PFSK-1 (cell line): ENCODE data around the gene PADI1.

ENCODE experiments used
- FOXP2 ChIP-seq: optimal IDR thresholded peaks from 2 replicates; pipeline ENCODE3; 2011; ENCODE audit warnings: borderline replicate concordance, control low read depth, inconsistent platforms; ENCODE audit not compliant: insufficient read depth; ENCODE audit errors: extremely low read length, extremely low read depth
- POLR2AphosphoS5 ChIP-seq: IDR thresholded peaks from 2 replicates; pipeline ENCODE4 v1.6.1; 2012; ENCODE audit warnings: low read depth, mild to moderate bottlenecking, control low read depth, low read length, moderate library complexity
- REST ChIP-seq, 2 experiments: IDR thresholded peaks; 2 replicates each; pipeline versions ENCODE4 v1.6.1 to v1.8.0; 2011 to 2012; ENCODE audit warnings: low read depth in 2 of 2, low read length in 2 of 2, control low read depth in 1 of 2, inconsistent platforms in 1 of 2, mild to moderate bottlenecking in 1 of 2, moderate library complexity in 1 of 2; ENCODE audit not compliant: insufficient read depth in 1 of 2
- SIN3A ChIP-seq: IDR thresholded peaks from 2 replicates; pipeline ENCODE4 v1.6.1; 2012; ENCODE audit warnings: mild to moderate bottlenecking, low read length, moderate library complexity, borderline replicate concordance; ENCODE audit not compliant: insufficient read depth
- TAF1 ChIP-seq: IDR thresholded peaks from 2 replicates; pipeline ENCODE4 v1.6.1; 2012; ENCODE audit warnings: low read length, control low read depth, borderline replicate concordance; ENCODE audit not compliant: insufficient read depth

Gene PADI1

GRCh38 chr1:17246971-17247370 lies 42.0 kb downstream of the PADI1 start:
- TF ChIP-seq TAF1 (no peak), POLR2AphosphoS5 (no peak), SIN3A (no peak), FOXP2 (no peak), REST (IDR thresholded peaks at IDR 0.05; ENCODE audit: insufficient read depth in 1 of 2, low read depth in 2 of 2, low read length in 2 of 2) (no peak)

- TF ChIP-seq POLR2AphosphoS5 (no peak), FOXP2 (no peak), TAF1 (no peak), SIN3A (no peak), REST (IDR thresholded peaks at IDR 0.05; ENCODE audit: insufficient read depth in 1 of 2, low read depth in 2 of 2, low read length in 2 of 2) (no peak)
Measured at GRCh38 chr1:17248781-17249180, 43.9 kb downstream of the PADI1 start, which contains the start of gene PADI3. Gene PADI3 (plus strand): TSS chr1:17249098. CDS start chr1:17249138, 40 bp downstream.

GRCh38 chr1:17250601-17251000 lies 45.7 kb downstream of the PADI1 start:
- no peak for TF ChIP-seq SIN3A
- no peak for TF ChIP-seq POLR2AphosphoS5
- no peak for TF ChIP-seq REST (IDR thresholded peaks at IDR 0.05; ENCODE audit: insufficient read depth in 1 of 2, low read depth in 2 of 2, low read length in 2 of 2)
- no peak for TF ChIP-seq FOXP2
- TF ChIP-seq TAF1, result no peak

- TF ChIP-seq POLR2AphosphoS5 (no peak), REST (IDR thresholded peaks at IDR 0.05; ENCODE audit: insufficient read depth in 1 of 2, low read depth in 2 of 2, low read length in 2 of 2) (no peak), SIN3A (no peak), FOXP2 (no peak), TAF1 (no peak)
Measured at GRCh38 chr1:17251246-17251645, 46.3 kb downstream of the PADI1 start.
